GM18951 (cell line): Measurements from ENCODE around the gene SLC35A4.

Experiments used
- POLR2A ChIP-seq: IDR thresholded peaks from 4 replicates; pipeline ENCODE4 v1.6.1; 2011; ENCODE audit warnings: mild to moderate bottlenecking; ENCODE audit not compliant: insufficient read length, insufficient read depth; ENCODE audit errors: extremely low read depth
- in situ Hi-C: fragments of 300-500 bp; cut with MboI; formaldehyde crosslinking; loops from one replicate; pipeline ENCODE4 v1.12.0; 2022; ENCODE audit warnings: low sequenced_read_pairs, mixed read lengths, inconsistent platforms; ENCODE audit not compliant: unreplicated experiment

Gene SLC35A4, protein sequence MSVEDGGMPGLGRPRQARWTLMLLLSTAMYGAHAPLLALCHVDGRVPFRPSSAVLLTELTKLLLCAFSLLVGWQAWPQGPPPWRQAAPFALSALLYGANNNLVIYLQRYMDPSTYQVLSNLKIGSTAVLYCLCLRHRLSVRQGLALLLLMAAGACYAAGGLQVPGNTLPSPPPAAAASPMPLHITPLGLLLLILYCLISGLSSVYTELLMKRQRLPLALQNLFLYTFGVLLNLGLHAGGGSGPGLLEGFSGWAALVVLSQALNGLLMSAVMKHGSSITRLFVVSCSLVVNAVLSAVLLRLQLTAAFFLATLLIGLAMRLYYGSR

DNA sequence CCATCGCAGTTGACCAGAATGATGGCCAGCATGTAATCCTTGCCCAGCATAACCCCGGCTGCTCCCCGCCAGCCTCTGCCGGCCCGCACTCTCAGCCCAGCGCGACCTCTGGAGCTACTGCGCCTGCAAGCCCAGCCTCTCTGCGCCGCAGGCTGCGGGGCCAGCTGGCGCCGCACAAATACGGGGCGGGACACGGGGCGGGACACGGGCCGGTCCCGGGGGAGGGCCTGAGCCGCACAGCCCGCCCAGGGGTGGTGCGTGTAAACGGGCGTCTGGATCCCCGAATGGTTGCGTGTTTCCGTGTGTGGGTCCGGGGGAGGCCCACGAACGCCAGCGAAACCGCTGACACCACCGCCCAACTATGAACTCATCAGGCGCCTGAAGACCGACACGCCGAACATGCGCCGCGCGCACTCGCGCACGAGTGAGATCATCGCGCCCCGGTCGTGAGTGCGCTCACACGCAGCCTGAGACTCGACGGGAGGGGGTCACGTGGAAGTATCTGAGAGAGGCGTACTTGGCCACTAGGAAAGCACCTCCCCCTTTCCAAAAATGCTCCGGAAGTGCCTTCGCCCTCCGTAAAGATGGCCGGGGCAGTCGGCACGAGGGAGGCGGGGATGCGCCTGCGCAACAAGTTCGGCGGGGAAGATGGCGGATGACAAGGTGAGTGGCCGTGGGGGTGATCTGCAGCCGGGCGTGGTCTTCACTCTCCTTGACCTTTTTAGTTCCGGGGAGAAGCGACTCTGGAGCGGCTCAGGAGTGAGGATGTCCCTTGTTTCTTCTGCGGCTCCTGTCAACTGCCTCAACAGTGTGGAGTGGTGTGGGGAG, at the start of gene SLC35A4, which contains the start of gene APBB3:
SLC35A4 (plus strand) TSS at position 633 of the 828 bp plus-strand sequence. CDS start 2,342 bp downstream, outside the sequence.
APBB3 (minus strand) TSS at position 403 of the 828 bp plus-strand sequence; CDS start at position 50, 353 bp downstream.
- in situ Hi-C loops, result no loop called here
- peak; percentile 92 for TF ChIP-seq POLR2A

DNA sequence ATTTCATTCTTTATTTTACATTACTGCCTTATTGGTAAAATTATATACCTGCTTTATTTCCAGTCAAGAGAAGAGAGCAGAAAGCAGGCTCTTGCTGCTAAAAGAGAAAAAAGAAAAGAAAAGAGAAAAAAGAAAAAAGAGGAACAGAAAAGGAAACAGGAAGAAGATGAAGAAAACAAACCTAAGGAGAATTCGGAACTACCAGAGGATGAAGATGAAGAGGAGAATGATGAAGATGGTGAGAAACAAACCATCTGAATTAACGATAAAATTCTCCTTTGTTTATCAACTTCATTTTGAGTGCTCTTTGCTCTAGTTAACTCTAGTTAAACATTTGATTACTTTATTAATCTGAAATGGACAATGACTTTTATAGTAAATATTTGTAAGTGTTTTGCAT, 40.6 kb upstream of the SLC35A4 start:
- in situ Hi-C loops, result no loop called here
- TF ChIP-seq POLR2A, result no peak

GRCh38 chr5:140540227-140540626, 24.4 kb upstream of the SLC35A4 start:
- TF ChIP-seq POLR2A, result no peak
- in situ Hi-C loops, result no loop called here

DNA sequence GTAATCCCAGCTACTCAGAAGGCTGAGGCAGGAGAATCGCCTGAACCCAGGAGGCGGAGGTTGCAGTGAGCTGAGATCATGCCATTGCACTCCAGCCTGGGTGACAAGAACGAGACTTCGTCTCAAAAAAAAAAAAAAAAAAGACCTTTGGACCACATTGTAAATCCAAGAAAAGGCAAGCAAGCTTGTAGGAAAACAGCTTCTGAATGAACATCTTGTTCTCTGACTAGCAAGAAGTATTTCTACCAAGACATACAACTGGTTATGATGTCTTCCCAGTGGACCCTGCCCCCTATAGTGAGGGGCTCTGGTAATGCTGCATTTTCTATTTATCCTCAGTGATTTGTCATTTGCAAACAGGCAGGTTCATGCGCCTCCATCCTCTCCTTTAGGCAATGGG, 21.7 kb upstream of the SLC35A4 start:
- no peak for TF ChIP-seq POLR2A
- in situ Hi-C loops, result no loop called here

DNA sequence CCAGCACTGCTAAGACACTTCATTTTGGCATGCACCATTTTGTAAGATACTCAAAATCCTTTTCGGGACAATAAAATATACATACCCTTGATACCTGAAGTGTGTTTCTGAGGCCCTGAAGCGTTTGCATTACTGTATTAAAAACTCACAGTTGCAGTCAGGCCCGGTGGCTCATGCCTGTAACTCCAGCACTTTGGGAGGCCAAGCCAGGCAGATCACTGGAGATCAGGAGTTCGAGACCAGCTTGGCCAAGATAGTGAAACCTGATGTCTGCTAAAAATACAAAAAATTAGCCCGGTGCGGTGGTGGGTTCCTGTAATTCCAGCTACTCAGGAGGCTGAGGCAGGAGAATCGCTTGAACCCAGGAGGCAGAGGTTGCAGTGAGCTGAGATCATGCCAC, 19.6 kb upstream of the SLC35A4 start:
- TF ChIP-seq POLR2A, result no peak
- in situ Hi-C loops, result no loop called here

DNA sequence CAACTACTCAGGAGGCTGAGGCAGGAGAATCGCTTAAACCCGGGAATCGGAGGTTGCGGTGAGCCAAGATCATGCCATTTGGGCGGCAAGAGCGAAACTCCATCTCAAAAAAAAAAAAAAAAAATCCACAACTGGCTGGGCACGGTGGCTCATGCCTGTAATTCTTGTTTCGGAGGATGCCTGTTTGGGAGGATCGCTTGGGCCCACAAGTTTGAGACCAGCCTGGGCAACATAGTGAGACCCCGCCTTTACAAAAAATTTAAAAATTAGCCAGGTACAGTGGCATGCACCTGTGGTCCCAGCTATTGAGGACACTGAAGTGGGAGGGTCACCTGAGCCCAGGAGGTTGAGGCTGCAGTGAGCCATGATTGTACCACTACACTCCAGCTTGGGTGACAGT, 19.0 kb upstream of the SLC35A4 start:
- in situ Hi-C loops, result no loop called here
- TF ChIP-seq POLR2A, result no peak

DNA sequence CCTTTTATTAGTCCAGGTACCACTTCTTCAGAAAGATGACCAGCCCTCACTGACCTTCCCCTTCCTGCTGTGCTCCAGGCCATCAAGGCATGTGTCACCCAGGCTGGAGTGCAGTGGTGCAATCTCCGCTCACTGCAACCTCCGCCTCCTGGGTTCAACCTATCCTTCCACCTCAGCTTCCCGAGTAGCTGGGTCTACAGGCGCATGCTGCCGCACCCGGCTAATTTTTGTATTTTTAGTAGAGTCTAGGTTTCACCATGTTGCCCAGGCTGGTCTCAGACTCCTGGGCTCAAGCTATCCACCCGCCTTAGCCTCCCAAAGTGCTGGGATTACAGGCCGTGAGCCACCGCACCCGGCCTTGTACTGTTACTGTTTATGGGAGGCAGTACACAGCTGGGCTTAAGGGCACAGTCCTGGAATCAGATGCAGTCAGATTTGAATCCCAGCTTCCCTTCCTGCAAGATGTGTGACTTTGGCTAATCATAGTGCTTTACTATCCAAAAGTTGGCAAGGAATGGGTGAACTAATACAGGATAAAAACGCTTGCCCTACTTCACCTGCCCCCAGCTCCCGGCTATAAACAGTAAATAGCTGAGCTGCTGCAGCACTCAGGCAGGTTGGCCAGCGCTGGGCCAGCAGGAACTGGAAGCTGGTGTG, 17.6 kb upstream of the SLC35A4 start:
- in situ Hi-C loops, result no loop called here
- TF ChIP-seq POLR2A, result no peak

DNA sequence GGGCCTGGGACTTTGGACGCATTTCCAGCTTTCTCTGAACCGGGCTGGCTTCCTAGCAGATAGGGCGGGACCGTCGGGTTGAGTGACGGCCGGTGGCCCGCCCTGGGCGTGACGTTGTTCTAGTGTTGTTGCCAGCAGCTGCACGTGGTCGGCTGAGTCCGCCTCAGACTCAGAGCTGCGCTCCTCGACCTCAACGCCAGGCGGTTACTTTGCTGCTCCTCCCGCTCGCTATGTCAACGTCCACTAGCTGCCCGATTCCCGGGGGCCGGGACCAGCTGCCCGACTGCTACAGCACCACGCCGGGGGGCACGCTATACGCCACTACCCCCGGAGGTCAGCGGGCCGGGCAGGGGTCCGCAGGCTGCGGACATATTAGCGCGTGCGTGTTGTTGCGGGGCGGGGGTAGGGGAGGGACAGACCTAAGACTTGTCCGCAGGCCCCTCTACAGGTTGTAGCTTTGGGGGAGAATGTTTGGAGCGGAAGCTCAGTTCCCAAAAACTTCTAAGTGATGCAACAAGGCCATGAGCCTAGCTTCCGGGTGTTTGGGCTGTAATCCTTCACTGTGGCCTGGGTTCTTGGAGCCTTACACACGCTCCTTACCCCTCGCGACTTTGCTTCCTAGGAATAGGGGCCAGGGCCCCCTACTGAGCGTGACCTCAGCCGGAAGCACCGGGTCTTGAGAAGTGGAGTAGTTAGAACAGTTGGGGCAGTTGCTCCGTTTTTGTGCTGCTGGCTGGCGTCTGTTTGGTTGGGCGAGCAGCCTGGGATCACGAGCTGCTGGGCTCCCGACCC, 16.9 kb upstream of the SLC35A4 start, which contains the start of gene EIF4EBP3:
EIF4EBP3 (plus strand) TSS at position 155 of the 792 bp plus-strand sequence; CDS start at position 231, 76 bp downstream.
- in situ Hi-C loops, result no loop called here
- TF ChIP-seq POLR2A, result no peak

GRCh38 chr5:140548300-140548688, 16.3 kb upstream of the SLC35A4 start:
- in situ Hi-C loops, result no loop called here
- TF ChIP-seq POLR2A, result no peak

DNA sequence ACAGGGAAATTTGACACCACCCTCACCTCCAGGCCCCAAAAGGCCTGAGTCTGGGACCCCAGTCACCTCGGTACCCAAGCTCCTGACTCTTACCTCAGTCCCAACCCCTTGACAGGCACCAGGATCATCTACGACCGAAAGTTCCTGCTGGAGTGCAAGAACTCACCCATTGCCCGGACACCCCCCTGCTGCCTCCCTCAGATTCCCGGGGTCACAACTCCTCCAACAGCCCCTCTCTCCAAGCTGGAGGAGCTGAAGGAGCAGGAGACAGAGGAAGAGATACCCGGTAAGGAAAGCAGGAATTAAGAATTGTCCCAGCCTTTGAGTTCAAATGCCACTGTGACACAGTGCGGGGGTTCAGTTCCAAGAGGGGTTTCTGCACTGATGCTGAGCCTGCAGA, 15.8 kb upstream of the SLC35A4 start:
- TF ChIP-seq POLR2A, result no peak
- in situ Hi-C loops, result no loop called here

- TF ChIP-seq POLR2A, result peak; percentile 25
- in situ Hi-C loops, result no loop called here
Measured at GRCh38 chr5:140549237-140550144, 15.1 kb upstream of the SLC35A4 start.
